AG08395 (cell line): ENCODE measurements around the gene SPATA1.

Experiments used
- DNase-seq: peaks from one replicate; pipeline ENCODE4 v3.0.0; 2012; ENCODE audit warnings: mixed read lengths, low spot score

The SPATA1 gene

GRCh38 chr1:84509029-84509428, 2.8 kb downstream of the SPATA1 start:
- DNase-seq: no peak

DNA sequence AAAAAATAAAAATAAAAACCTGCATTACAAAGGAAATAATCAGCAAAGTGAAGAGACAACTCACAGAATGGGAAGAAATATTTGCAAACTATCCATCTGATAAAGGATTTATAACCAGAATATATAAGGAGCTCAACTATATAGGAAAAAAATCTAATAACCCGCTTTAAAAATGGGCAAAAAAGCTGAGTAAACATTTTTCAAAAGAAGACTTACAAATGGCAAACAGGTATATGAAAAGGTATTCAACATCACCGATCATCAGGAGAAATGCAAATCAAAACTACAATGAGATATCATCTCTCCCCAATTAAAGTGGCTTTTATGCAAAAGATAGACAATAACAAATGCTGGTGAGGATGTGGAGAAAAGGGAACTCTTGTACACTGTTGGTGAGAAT, 4.0 kb downstream of the SPATA1 start:
- no peak for DNase-seq

- DNase-seq: no peak
Observed at GRCh38 chr1:84510668-84511067, 4.5 kb downstream of the SPATA1 start.

GRCh38 chr1:84524590-84524989, 18.4 kb downstream of the SPATA1 start:
- no peak for DNase-seq

GRCh38 chr1:84525779-84526178, 19.6 kb downstream of the SPATA1 start:
- DNase-seq: no peak

DNA sequence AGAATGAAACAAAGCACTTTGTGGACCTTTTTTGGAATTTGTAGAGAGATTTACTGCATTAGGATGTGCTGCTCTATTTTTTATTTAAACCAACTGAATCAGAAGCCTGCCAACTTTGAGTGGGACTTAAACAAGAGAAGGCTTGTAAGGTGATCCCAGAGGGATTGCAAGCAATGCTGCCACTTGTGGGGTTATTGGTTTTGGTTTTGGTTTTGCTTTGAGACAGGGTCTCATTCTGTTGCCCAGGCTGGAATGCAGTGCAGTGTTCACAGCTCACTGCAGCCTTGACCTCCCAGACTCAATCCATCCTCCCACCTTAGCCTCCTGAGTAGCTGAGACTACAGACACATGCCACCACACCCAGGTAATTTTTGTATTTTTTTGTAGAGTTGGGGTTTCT, 32.4 kb downstream of the SPATA1 start:
- no peak for DNase-seq

DNA sequence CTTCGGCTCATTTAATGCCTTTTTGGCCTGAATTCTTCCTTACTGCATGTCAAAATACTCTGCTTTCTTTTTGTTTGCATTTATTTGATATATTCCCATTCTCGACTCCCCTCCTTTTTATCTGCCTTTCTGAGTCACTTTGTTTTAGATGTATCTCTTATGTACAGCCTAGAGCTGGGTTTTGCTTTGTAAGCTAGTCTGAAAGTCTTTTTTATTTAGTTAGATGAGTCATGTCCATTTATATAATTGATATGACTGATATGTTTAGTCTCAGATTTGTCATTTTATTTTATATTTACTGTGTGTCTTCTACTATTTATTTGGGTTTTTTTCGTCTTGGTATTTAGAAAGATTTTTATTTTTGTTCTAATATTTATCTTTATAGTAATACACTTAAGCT, 33.8 kb downstream of the SPATA1 start:
- no peak for DNase-seq

GRCh38 chr1:84540759-84541158, 34.6 kb downstream of the SPATA1 start:
- no peak for DNase-seq

DNA sequence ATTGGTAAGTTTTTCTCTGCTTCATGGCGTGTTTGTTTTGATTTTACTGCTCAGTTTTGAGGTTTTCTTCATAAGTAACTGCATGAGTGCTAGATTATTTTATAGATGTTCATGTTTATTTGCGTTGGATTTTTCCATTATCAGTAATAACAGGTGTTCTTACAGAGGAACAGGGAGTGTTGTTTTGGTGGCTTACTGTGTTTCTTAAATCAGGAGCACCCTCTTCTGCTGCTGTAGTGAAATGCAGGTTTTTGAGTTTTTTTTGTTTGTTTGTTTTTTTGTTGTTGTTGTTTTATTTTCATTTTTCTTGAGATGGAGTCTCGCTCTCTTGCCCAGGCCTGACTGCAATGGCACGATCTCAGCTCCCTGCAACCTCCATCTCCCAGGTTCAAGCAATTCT, 35.5 kb downstream of the SPATA1 start:
- DNase-seq: no peak

GRCh38 chr1:84550826-84551225, 44.6 kb downstream of the SPATA1 start:
- DNase-seq: no peak

- no peak for DNase-seq
Observed at GRCh38 chr1:84569216-84569615, 63.0 kb downstream of the SPATA1 start.

DNA sequence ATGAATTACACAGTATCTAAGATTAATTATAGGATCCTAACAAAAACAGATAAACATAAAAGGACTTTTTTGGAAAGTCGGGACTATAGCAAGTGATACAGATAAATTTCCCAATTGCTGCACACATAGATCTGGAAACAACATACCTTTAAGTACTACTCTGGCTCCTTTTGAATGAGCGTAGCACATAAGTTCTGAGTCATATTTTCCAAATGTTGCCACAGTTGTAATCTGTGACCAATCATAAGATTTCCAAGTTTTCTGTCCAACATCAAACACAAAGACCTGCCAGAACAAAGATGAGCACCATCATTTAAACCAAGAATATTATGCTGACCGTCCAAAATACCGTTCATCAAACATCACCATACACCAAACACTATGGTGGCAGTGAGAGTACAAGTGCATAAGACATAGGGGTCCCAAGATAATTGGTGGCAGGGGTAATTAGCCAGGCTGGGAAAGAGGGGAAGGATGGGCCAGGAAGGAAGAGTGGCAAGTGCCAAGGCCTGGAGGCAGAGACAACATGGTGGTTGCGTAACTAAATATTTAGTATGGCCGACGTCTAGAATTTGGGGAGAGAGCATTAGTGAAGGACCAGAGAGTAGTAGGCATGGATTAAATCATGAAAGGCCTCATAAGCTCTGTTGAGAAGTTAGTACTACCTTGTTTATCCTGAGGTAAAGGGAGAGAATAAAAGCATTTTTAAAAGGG, 64.4 kb downstream of the SPATA1 start:
- no peak for DNase-seq

GRCh38 chr1:84571150-84571535, 65.0 kb downstream of the SPATA1 start:
- peak; percentile 11 for DNase-seq

- no peak for DNase-seq
Observed at GRCh38 chr1:84573481-84573966, 67.3 kb downstream of the SPATA1 start.

DNA sequence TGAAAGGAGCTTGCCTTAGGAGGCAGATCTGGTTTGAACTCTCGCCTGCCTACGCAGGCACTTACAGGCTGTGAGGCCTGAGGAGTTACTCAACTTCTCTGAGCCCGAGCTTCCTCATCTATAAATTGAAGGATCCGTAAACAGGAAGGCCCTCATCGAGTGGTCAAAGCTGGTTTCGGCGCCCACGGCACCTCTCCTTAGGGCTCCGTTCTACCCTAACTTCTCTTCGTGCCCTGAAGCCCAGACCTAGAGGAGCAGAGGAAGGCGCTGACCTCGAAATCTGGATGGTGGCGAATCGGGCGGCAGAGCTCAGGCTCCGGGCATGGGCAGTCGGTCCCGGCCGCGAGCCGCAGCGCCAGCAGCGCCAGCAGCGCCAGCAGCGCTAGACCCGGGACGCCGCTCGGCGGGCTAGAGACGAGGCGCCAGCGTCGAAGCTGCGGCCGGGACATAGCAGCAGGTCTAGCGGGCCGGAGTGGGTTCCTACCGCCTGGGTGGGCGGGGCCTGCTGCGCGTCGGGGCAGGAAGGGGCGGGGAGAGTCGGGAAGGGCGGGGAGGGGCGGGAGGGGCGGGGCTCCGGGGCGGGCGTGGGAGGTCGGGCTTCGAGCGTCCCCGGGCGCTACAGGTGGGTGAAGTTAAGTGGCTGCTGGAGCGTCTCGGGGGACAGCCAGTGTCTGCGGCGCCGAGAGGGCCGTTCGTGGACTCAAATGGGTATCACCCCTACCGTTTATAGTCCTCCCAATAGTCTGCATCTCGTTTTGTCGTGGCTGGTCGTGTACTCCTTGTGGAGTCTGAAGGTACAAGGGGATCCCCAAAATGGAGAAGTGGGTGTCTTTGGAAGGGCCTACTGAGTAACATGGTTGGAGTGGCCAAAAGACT, 68.0 kb downstream of the SPATA1 start, which contains the start of gene CTBS:
TSS of gene CTBS (minus strand) at position 474 of the 876 bp plus-strand sequence. CDS start at position 449, 25 bp downstream.
- peak; percentile 98 for DNase-seq

DNA sequence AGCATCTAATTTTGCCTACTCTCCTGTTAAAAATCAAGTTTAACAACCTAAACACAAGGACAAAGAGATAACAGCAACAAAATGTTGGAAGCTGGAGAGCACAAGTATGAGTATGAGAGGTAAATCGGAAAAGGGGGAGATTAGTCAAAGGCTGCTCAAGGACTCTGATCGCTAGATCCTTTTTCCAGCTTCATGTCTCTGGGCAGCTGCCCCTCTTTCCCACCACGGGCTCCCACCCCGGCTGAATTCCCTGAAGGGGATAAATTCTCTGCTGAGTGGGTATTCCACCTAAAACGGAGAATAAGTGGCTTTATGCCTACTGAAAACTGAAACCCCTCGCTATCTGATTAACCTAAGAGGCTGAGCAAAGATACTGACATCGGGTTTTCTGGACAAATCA, 68.8 kb downstream of the SPATA1 start:
- DNase-seq: no peak

DNA sequence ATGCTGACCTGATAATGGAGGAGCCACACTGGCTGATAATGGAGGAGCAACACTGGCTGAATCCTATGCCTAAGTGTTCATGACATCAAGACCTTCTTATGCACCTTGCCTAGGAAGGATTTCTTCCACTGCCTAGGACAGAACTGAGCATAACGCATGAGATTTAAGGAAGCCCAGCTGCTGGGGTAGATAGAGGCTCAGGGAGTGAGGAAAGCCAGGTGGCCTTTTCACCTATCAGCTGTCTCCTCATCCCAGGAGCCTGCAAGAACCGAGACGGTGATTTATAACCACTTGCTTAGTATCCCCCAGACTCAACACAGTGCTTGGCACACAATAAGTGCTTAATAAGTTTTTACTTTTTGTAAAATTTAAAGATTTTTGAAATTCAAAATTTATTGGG, 75.5 kb downstream of the SPATA1 start:
- no peak for DNase-seq

GRCh38 chr1:84582802-84583587, 76.8 kb downstream of the SPATA1 start:
- DNase-seq: no peak

DNA sequence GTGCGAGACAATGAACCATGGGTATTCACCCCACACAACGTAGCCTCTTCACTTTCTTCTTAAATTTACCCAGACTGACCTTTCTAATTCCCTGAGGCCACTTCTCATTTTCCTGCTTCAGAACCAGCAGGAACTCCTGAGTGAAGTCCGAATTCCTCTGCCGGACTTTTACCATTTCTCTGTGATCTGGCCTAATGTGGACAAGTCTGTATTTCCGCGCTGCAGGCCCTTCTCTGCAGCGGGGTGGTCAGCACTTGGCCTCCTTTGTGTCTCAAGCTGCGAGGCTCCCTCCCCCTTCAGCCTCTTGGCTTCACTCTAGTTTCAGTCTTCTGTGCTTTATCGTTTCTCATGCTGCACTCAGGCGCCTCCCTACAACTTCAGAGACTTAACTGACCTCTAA, 77.5 kb downstream of the SPATA1 start:
- DNase-seq: no peak

DNA sequence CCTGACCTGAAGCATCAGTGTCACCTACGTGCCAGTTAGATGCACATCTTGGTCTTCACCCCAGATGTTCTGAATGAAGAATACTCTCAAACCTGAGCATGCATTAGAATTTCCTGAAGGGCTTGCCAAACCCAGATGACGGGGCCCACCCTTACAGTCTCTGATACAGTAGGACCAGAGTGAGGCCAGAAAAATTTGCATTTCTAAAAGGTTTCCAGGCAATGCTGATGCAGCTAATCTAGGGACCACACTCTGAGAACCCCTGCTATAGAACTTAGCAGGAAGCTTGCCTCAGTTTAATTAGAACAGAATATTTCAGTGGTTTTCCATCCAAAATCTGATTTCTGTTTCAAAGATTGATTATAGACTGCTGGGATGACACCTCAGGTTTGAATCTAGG, 77.9 kb downstream of the SPATA1 start:
- DNase-seq: no peak

- no peak for DNase-seq
Observed at GRCh38 chr1:84585803-84586202, 79.6 kb downstream of the SPATA1 start.

GRCh38 chr1:84587099-84587498, 80.9 kb downstream of the SPATA1 start:
- no peak for DNase-seq
